ENCODE results near the gene CAPN10.
"Not testable (repeated sequence)": the region's sequence is repeated elsewhere in the genome, so short reads cannot be mapped to it uniquely, and the experiment has no call there.

Gene CAPN10, protein sequence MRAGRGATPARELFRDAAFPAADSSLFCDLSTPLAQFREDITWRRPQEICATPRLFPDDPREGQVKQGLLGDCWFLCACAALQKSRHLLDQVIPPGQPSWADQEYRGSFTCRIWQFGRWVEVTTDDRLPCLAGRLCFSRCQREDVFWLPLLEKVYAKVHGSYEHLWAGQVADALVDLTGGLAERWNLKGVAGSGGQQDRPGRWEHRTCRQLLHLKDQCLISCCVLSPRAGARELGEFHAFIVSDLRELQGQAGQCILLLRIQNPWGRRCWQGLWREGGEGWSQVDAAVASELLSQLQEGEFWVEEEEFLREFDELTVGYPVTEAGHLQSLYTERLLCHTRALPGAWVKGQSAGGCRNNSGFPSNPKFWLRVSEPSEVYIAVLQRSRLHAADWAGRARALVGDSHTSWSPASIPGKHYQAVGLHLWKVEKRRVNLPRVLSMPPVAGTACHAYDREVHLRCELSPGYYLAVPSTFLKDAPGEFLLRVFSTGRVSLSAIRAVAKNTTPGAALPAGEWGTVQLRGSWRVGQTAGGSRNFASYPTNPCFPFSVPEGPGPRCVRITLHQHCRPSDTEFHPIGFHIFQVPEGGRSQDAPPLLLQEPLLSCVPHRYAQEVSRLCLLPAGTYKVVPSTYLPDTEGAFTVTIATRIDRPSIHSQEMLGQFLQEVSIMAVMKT

GRCh38 chr2:240586198-240586918, at the start of gene CAPN10:
TSS of gene CAPN10 (plus strand) at chr2:240586734. CDS start at chr2:240586912, 178 bp downstream.
- DNase-seq: peak; percentile 72

- no peak for DNase-seq
Observed at GRCh38 chr2:240538031-240538780, 48.3 kb upstream of the CAPN10 start.

DNA sequence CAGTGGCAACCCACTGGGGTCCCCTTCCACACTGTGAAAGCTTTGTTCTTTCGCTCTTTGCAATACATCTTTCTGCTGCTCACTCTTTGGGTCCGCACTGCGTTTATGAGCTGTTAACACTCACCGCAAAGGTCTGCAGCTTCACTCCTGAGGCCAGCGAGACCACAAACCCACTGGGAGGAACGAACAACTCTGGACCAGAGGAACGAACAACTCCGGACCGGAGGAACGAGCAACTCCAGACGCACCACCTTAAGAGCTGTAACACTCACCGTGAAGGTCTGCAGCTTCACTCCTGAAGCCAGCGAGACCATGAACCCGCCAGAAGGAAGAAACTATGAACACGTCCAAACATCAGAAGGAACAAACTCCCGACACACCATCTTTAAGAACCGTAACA, 47.4 kb upstream of the CAPN10 start:
- not testable (repeated sequence) for DNase-seq

GRCh38 chr2:240539906-240540305, 46.6 kb upstream of the CAPN10 start:
- DNase-seq: no peak

DNA sequence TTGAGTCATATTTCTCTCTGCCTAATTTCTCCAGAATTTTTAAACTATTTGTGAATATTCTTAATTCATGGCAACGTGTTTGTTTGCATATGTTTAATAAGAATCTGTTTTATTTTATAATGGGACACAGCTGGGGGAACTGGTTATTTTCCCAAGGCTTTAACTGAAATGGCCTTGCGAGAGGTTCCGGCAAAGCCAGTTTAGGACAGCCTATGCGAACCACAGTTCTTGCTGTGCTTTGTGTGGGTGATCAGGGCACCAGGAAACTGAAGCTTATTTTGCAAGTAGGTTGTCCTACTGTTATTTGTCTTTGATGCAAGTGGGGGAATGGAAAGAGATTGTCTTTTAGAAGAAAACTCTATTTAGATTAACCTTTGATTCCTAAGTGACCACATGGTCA, 35.2 kb upstream of the CAPN10 start:
- no peak for DNase-seq

DNA sequence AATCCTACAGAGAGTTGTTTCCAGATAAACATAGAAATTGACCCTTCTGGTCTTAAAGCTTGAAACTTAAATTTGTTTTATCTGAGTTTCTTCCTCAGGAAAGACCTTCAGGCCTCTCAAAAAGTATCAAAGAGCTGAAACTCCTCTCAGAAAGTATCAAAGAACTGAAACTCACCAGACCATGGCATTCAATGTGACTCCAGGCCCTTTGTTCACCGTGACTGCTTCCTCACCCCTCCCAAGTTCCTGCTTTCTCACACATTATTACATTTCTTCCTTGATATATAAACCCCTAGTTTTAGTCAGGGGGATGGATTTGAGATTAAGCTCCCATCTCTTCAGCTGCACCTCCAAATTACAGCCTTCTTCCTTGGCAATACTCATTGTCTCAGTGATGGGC, 34.7 kb upstream of the CAPN10 start:
- DNase-seq: no peak

DNA sequence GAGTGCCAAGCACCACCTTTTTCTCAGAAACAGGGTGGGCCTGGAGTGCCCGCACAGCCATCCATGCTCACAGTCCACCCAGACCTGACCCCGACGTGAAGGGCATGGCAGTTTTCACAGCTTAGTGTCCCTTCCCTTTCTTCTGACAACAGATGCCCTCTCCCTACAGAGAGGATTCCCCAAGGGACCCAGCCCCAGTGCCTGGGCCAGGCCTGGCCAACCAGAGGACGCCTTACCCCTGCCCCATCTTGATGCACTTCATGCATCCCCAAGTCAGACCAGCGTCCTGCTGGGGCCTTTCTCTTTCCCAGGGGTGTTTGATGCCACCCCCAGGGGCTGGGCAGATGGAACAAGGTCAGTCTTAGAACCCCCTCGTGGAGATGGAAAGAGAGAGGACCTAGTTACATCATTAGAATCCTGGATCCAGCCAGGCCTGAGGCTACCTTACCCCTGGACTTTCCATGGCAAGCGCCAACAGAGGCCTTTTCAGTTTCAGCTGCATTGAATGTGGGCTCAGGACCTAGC, 32.5 kb upstream of the CAPN10 start:
- DNase-seq: no peak

DNA sequence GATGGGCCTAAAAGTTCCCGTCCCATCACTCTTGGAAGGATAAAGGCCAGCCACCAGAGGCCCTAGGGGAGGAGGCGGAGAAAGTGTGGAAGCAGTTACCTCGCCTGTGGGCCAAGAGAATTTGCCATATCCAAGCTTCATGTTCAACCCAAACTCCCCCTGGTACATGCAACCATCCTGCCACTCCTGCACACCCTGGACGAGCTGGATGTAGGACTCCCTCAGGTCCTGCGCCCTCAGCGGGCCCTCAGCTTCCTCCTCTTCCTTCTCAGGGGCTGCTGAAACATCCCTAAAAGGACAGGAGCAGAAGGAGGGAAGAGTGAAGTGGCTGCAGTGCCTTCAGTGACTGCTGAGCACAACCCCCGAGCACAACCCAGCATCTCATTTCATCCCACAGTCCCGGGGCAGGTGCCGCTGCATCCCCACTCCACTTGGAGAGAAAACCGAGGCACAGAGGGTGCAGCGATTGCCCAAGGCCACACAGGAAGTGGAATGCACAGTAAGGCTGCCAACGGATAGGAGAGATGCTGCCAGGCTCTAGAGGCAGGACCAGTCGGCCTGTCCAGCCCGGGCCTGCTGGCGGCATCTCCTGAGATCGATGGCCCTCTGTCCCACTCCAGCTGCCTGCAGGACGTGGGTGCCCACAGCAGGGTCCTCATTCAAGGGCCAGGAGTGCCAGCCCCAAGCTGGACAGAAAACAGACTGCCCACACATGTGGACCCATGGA, 31.6 kb upstream of the CAPN10 start:
- DNase-seq: no peak

GRCh38 chr2:240555541-240556250, 30.8 kb upstream of the CAPN10 start:
- no peak for DNase-seq

GRCh38 chr2:240556553-240557100, 29.9 kb upstream of the CAPN10 start:
- no peak for DNase-seq

GRCh38 chr2:240557101-240557751, 29.3 kb upstream of the CAPN10 start:
- DNase-seq: no peak

DNA sequence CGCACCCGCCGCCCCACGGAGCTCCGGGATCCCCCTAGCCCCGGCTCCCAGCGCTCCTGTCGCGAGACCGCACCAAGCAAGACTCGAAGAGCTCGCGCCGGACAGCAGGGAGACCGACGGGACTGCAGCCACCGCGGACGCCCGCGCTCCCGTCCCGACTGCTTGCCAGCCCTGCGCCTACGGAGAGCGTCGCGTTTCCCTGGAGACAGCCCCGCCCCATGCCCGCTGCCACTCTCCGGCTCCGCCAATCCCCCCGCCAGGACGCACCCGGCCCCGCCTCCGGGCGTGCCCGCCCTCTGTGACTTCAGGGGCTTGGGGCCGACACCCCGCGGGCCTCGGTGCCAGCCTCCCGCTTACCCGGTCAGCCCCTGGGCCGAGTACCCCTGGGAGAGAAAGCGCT, 28.7 kb upstream of the CAPN10 start, which contains the start of gene ANKMY1:
TSS of gene ANKMY1 (minus strand) at position 181 of the 400 bp plus-strand sequence. CDS start 653 bp downstream, outside the sequence.
- DNase-seq: no peak

- no peak for DNase-seq
Observed at GRCh38 chr2:240558236-240558761, 28.2 kb upstream of the CAPN10 start.

GRCh38 chr2:240559286-240559685, 27.2 kb upstream of the CAPN10 start:
- DNase-seq: no peak

- peak; percentile 65 for DNase-seq
Observed at GRCh38 chr2:240560084-240560479, 26.5 kb upstream of the CAPN10 start, which contains the start of gene DUSP28. TSS of gene DUSP28 (plus strand) at chr2:240560357. CDS start at chr2:240560685, 328 bp downstream.

DNA sequence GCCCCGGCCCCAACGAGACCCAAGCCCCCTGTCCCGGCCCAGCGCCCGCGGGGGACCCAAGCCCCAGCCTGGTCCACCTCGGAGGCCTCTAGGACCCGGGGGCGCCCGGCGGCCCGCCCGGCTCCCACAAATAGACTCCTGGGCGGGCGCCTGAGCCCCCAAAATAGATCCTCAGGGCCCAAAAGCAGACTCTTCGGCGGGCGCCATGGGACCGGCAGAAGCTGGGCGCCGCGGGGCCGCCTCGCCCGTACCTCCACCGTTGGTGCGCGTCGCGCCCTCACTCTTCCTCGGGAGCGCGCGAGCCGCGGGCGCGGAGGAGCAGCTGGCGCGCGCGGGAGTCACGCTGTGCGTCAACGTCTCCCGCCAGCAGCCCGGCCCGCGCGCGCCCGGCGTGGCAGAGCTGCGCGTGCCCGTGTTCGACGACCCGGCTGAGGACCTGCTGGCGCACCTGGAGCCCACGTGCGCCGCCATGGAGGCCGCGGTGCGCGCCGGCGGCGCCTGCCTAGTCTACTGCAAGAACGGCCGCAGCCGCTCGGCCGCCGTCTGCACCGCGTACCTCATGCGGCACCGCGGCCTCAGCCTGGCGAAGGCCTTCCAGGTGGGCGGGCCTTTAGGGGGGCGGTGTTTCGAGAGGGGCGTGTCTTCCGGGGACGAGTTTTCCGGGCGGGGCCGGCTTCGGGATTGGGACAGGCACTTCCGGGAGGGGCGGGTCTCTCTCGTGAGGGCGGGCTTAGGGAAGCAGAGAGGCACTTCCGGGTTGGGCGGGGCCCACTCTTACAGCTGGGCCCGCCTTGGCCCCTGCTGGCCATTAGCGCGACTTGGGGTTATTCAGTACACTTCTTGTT, 25.8 kb upstream of the CAPN10 start:
- DNase-seq: peak; percentile 87

DNA sequence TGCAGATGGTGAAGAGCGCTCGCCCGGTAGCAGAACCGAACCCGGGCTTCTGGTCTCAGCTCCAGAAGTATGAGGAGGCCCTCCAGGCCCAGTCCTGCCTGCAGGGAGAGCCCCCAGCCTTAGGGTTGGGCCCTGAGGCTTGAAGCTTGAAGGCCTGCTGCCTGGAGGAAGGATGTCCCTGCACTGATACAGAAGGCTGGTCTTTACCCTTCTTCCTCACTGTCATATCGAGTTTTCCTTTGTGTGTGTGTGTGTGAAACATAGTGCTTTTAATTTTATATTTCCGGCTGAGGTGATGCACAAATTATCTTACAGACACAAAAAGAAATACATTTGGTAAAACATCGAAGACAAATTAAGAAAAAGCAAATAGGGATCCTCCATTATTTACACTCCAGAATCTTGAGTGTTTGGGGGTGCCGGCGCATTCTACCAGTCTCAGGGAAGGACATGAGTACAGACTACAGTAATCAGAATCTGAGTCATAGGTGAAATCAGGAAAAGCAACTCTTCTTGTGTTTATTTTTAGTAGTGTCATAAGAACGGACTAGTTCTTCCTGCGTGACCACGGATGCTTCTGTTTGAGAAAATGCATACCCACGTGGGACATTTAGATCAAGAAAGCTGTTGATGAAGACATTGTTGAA, 25.1 kb upstream of the CAPN10 start:
- no peak for DNase-seq

DNA sequence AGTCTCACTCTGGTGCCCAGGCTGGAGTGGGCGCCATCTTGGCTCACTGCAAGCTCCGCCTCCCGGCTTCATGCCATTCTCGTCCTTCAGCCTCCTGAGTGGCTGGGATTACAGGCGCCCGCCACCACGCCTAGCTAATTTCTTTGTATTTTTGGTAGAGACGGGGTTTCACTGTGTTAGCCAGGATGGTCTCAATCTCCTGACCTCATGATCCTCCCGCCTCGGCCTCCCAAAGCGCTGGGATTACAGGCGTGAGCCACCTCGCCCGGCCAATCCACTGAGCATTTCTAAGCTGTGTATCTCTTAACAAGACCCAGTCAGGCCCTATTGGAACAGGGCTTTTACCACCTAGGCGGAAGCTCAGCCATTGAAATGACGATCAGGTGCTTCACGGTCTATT, 23.3 kb upstream of the CAPN10 start:
- not testable (repeated sequence) for DNase-seq

Data from DMS 273 treated with DMSO at 0.1 percent for 48 hours (cell line).